Activated effector memory CD4-positive, alpha-beta T cell treated with anti-CD3 and anti-CD28 coated beads, Interleukin-2, amount 50 U/mL, for 16 hours (primary cell): ENCODE measurements around the gene RAI1.
"Not testable (repeated sequence)": the region's sequence is repeated elsewhere in the genome, so short reads cannot be mapped to it uniquely, and the experiment has no call there.

Experiments
- DNase-seq: peaks from one replicate; pipeline ENCODE4 v3.0.0-alpha.2; 2020

RAI1 gene, protein sequence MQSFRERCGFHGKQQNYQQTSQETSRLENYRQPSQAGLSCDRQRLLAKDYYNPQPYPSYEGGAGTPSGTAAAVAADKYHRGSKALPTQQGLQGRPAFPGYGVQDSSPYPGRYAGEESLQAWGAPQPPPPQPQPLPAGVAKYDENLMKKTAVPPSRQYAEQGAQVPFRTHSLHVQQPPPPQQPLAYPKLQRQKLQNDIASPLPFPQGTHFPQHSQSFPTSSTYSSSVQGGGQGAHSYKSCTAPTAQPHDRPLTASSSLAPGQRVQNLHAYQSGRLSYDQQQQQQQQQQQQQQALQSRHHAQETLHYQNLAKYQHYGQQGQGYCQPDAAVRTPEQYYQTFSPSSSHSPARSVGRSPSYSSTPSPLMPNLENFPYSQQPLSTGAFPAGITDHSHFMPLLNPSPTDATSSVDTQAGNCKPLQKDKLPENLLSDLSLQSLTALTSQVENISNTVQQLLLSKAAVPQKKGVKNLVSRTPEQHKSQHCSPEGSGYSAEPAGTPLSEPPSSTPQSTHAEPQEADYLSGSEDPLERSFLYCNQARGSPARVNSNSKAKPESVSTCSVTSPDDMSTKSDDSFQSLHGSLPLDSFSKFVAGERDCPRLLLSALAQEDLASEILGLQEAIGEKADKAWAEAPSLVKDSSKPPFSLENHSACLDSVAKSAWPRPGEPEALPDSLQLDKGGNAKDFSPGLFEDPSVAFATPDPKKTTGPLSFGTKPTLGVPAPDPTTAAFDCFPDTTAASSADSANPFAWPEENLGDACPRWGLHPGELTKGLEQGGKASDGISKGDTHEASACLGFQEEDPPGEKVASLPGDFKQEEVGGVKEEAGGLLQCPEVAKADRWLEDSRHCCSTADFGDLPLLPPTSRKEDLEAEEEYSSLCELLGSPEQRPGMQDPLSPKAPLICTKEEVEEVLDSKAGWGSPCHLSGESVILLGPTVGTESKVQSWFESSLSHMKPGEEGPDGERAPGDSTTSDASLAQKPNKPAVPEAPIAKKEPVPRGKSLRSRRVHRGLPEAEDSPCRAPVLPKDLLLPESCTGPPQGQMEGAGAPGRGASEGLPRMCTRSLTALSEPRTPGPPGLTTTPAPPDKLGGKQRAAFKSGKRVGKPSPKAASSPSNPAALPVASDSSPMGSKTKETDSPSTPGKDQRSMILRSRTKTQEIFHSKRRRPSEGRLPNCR (N-terminal part only)

GRCh38 chr17:17681187-17681743 lies at the start of gene RAI1:
RAI1 (plus strand) TSS chr17:17681458; CDS start chr17:17792949, 111,491 bp downstream.
- peak; percentile 90 for DNase-seq

DNA sequence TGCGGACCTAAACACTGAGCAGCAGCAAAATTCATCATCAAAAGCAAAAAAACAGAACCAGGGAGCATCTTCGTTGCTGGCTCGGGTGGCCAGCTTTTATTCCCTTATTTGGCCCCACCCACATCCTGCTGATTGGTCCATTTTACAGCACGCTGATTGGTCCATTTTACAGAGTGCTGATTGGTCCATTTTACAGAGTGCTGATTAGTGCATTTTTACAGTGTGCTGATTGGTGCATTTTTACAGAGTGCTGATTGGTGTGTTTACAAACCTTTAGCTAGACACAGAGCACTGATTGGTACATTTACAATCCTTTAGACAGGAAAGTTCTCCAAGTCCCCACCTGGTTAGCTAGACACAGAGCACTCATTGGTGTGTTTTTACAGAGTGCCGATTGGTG lies 48.6 kb upstream of the RAI1 start:
- not testable (repeated sequence) for DNase-seq

DNA sequence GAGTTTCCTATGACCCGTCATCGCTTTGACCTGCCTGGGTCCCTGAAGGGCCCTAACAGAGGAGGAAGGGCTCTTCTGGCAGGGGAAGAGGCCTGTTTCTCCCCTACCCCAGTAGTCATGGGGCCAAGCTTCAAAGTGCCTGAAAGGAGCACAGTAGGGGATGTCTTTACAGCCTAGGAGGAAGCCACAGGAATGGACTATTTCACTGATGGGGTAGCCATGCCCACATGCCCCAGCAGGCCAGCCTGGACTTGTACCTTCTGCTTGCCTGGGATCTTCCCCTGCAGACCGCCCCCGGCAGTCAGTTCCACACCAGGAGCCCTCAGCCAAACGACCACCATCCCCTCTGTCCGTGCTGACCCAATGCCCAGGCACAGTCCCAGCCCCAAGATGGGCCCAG lies 47.9 kb upstream of the RAI1 start:
- no peak for DNase-seq

GRCh38 chr17:17635126-17635525 lies 46.1 kb upstream of the RAI1 start:
- no peak for DNase-seq

DNA sequence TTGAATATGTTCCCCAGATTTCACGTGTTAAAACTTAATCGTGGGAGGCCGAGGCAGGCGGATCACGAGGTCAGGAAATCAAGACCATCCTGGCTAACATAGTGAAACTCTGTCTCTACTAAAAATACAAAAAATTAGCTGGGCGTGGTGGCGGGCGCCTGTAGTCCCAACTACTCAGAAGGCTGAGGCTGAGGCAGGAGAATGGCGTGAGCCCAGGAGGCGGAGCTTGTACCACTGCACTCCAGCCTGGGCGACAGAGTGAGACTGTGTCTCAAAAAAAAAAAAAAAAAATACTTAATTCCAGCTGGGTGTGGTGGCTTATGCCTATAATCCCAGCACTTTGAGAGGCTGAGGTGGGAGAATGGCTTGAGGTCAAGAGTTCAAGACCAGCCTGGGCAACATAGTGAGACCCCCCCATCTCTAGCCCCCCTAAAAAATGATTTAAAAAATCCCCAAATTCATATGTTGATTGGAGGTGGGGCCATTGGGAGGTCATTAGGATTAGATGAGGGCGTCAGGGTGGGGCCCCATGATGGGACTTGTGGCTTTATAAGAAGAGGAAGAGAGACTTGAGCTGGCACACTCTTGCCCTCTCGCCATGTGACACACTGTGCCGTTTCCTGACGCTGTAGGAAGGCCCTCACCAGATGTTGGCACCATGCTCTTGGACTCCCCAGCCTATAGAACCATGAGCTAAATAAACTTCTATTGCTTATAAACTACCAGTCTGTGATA lies 45.6 kb upstream of the RAI1 start:
- not testable (repeated sequence) for DNase-seq

DNA sequence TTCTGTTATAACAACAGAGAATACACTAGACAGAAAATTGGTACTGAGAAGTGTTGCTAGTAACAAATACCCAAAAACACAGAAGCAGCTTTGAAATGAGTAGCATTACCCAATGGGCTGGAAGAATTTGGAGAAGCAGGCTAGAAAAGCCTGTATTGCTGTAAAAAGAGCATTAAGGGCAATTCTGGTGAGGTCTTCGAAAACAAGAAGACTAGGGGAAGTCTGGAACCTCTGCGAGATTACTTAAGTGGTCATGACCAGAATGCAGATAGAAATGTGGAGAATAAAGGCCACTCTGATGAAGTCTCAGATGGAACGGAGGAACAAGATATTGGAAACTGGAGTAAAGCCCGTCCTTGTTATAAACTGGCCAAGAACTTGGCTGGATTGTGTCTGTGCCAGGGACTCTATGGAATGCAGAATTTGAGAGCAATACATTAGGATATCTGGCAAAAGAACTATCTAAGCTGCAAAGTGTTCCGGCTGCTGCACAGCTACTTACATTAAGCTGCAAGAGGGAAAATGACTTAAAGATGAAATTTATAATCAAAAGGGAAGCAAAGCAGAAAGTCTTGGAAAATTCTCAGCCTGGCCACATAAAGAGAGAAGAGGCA lies 44.9 kb upstream of the RAI1 start:
- no peak for DNase-seq

DNA sequence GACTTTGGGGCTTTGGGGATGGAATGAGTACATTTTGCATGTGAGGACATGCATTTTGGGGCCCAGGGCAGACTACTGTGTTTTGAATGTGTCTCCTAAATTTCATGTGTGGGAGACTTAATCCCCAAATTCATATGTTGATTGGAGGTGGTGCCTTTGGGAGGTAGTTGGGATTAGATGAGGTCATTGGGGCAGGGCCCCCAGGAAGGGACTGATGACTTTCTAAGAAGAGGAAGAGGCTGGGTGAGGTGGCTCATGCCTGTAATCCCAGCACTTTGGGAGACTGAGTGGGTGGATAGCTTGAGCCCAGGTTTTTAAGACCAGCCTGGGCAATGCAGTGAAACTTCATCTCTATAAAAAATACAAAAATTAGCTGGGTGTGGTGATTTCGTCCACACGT lies 42.8 kb upstream of the RAI1 start:
- no peak for DNase-seq

DNA sequence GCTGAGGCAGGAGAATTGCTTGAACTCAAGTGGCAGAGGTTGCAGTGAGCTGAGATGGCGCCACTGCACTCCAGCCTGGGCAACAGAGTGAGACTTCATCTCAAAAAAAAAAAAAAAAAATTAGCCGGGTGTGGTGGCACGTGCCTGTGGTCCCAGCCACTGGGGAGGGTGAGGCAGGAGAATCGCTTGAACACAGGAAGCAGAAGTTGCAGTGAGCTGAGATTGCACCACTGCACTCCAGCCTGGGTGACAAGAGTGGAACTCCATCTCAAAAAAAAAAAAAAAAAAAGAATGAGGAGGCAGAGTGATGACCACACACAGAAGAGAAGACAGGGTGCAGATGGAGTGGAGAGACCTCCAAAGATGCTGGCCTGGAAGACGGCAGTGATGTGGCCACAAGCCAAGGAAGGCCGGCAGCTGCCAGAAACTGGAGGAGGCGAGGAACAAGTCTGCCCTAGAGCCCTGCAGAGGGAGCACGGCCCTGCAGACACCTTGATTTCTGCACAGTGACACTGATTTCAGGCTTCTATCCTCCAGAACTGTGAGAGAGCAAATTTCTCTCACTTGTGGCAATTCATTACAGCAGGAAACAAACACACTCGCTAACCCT lies 41.5 kb upstream of the RAI1 start:
- not testable (repeated sequence) for DNase-seq

DNA sequence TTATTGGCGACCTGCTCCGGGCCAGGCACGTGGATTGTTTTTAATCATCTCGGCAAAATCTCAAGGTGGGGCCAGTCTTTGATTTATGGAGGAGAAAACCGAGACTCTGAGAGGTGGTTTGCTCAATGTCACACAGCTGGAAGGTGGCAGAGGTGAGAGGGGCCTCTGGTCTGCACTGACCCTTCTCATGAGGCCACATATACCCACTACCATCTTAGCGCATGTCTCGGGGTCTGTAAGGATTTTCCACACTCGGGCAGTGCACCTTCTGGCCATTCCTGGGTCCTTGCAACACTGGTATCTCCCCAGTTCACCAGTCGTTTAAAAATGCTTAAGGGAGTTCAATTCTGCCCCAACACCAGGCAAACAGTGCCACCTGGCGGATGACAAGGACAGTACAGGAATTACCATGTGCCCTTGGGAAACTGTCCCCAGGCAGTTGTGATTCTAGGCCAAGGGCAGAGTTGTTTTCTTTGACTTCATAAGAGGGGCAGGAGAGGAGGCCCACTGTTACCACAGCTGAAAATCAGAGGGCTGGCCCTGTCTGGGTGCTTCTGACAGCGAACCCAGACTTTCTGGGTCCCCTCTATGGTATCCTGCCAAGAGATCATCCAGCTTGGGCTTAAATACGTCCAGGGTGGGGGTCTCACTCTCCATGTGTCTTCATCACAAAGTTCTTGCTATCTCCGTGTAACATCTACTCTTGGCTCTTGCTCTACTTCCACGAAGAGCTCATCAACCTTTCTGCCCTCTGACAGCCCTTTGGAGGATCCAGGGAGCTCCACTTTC lies 39.4 kb upstream of the RAI1 start:
- DNase-seq = peak; percentile 93

GRCh38 chr17:17645148-17645547 lies 36.1 kb upstream of the RAI1 start:
- not testable (repeated sequence) for DNase-seq

DNA sequence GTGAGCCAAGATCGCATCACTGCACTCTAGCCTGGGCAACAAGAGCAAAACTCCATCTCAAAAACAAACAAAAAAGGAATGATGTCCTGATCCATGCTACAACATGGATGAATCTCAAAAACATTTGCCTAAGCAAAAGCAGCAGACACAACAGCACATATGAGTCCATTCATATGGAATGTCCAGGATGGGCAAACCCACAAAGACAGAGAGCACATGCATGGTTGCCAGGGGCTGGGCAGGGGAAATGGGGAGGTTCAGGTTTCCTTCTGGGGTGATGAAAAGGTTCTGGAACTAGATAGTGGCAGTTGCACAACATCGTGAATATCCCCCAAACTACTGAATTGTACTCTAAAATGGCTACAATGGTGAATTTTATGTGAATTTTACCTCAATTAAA lies 35.3 kb upstream of the RAI1 start:
- no peak for DNase-seq

DNA sequence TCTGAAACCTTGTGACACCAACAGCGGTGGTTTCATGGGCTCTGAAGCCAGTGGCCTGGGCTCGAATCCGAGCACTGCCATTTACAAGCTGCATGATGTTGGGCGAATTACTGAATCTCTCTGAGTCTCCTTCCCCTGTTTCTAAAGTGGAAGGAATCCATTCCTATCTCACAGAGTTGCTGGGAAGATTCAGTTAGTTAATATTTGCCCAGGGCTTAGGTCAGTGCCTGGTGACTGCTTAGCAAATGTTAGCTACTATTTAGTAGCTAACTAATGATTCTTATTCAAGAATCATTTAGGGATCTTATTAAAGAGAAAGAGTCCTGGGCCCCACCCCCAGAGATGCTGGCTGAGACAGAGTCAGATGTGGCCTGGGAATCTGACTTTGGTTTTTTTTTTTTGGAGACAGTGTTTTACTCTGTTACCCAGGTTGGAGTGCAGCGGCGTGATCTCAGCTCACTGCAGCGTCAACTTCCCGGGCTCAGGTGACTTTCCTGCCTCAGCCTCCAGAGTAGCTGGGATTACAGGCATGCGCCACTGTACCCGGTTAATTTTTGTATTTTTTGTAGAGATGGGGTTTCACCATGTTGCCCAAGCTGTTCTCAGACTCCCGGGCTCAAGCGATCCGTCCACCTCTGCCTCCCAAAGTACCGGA lies 33.6 kb upstream of the RAI1 start:
- no peak for DNase-seq

- DNase-seq = no peak
Measured at GRCh38 chr17:17648762-17649161, 32.5 kb upstream of the RAI1 start.

DNA sequence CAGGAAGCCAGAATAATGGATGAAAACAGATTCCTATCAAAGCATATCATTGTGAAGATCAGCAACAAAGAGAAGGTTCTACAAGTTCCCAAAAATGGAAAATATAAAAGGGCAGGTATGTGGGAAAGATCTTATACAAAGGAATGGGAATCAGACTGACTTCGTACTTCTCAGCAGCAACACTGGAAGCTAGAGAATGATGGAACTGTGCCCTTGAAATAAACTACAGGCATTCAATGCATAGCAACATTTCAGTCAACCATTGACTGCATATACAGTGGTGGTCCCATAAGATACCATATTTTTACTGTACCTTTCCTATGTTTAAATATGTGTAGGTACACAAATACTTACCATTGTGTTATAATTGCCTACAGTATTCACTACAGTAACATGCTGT lies 30.3 kb upstream of the RAI1 start:
- no peak for DNase-seq

- no peak for DNase-seq
Measured at GRCh38 chr17:17653343-17653742, 27.9 kb upstream of the RAI1 start.

DNA sequence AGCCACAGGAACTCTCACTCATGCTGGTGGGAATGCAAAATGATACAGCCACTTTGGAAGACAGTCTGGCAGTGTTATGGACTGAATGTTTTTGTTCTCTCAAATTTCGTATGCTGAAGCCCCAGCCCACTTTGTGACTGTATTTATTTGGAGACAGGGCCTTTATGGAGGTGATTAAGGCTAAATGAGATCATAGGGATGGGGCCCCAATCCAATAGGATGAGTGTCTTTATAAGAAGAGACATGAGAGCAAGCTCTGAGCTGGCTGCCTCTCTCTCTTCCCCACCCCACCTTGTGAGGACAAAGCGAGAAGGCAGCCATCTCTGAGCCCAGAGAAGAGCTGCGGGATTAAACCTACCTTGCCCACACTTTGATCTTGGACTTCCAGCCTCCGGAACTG lies 21.9 kb upstream of the RAI1 start:
- DNase-seq = no peak

DNA sequence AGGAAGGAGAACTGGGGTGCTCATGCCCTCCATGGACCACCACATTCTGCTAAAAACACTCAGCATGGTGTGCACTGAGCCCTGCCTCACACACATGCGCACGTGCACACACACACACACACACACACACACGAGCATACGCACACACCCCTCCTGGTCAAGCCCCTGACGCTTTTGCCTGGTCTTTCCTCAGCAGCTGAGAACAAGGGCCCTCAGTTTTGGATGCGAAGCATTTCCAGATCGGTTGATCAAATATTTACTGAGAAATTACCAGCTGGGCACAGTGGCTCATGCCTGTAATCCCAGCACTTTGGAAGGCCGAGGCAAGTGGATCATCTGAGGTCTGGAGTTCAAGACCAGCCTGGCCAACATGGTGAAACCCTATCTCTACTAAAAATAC lies 20.1 kb upstream of the RAI1 start:
- no peak for DNase-seq

DNA sequence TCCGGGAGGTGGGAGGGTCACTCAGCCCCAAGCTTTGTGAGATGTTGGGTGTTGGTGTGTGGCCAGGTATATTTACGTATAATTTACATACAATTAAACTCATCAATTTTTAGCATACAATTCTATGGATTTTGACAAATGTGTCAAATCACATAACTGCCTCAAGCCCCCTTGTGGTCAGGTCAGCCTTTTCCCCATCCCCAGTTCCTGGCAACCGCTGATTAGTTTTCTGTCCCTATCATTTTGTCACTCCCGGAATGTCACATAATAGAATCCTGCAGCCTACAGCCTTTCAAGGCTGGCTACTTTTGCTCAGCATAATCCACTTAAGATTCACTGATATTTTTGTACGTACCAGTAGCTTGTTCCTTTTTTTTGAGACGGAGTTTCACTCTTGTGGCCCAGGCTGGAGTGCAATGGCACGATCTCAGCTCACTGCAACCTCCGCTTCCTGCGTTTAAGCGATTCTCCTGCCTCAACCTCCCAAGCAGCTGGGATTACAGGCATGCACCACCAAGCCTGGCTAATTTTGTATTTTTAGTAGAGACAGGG lies 19.3 kb upstream of the RAI1 start:
- DNase-seq = no peak
